MM.1S (cell line): ENCODE measurements around the gene SNAPC4.

Experiments used
- DNase-seq: peaks from one replicate; pipeline ENCODE4 v3.0.0-alpha.2; 2015
- H2AFZ ChIP-seq: fragments of 300-600 bp; sonication (generic); 2 replicates; pipeline ENCODE4 v1.6.0; 2016; ENCODE audit warnings: antibody characterized with exemption, low read length
- H3F3A ChIP-seq: fragments of 300-600 bp; sonication (generic); 2 replicates; pipeline ENCODE4 v1.6.1; 2016; ENCODE audit warnings: mild to moderate bottlenecking, antibody characterized with exemption, low read length, moderate library complexity, mixed read lengths; ENCODE audit not compliant: insufficient read depth
- H3K27ac ChIP-seq: fragments of 300-600 bp; sonication (generic); 2 replicates; pipeline ENCODE4 v1.5.1; 2016; ENCODE audit warnings: mild to moderate bottlenecking, low read length
- H3K27me3 ChIP-seq: fragments of 300-600 bp; sonication (generic); replicated peaks from 2 replicates; pipeline ENCODE4 v1.6.0; 2016; ENCODE audit warnings: low read length; ENCODE audit not compliant: insufficient read depth
- H3K36me3 ChIP-seq: fragments of 300-600 bp; sonication (generic); replicated peaks from 2 replicates; pipeline ENCODE4 v1.6.1; 2016; ENCODE audit warnings: mild to moderate bottlenecking, low read length, mixed read lengths; ENCODE audit not compliant: insufficient read depth
- H3K4me1 ChIP-seq: fragments of 300-600 bp; sonication (generic); 2 replicates; pipeline ENCODE4 v1.6.1; 2016; ENCODE audit warnings: low read length, mixed read lengths
- H3K4me2 ChIP-seq: fragments of 300-600 bp; sonication (generic); 2 replicates; pipeline ENCODE4 v1.6.0; 2016; ENCODE audit warnings: low read depth, low read length
- H3K4me3 ChIP-seq: fragments of 300-600 bp; sonication (generic); 2 replicates; pipeline ENCODE4 v1.5.1; 2016; ENCODE audit warnings: low read length, mixed read lengths
- H3K79me2 ChIP-seq: fragments of 300-600 bp; sonication (generic); 2 replicates; pipeline ENCODE4 v1.6.1; 2016; ENCODE audit warnings: mixed run types, low read length, mixed read lengths
- H3K9ac ChIP-seq: fragments of 300-600 bp; sonication (generic); 2 replicates; pipeline ENCODE4 v1.6.1; 2016; ENCODE audit warnings: low read length, mixed read lengths
- H3K9me2 ChIP-seq: fragments of 300-600 bp; sonication (generic); replicated peaks from 2 replicates; pipeline ENCODE4 v1.6.1; 2016; ENCODE audit warnings: mild to moderate bottlenecking, low read length, mixed read lengths; ENCODE audit not compliant: insufficient read depth
- H3K9me3 ChIP-seq: fragments of 300-600 bp; sonication (generic); replicated peaks from 2 replicates; pipeline ENCODE4 v1.6.1; 2016; ENCODE audit warnings: mild to moderate bottlenecking, low read length, mixed read lengths; ENCODE audit not compliant: insufficient read depth
- H4K20me1 ChIP-seq: fragments of 300-600 bp; sonication (generic); 2 replicates; pipeline ENCODE4 v1.6.1; 2016; ENCODE audit warnings: mild to moderate bottlenecking, low read length, moderate library complexity, mixed read lengths; ENCODE audit not compliant: insufficient read depth
- CTCF ChIP-seq: fragments of 300-600 bp; sonication (generic); IDR thresholded peaks from 2 replicates; pipeline ENCODE4 v1.5.1; 2016; ENCODE audit warnings: antibody characterized with exemption, low read length, mixed read lengths
- EZH2 ChIP-seq: fragments of 300-600 bp; sonication (generic); optimal IDR thresholded peaks from 2 replicates; pipeline ENCODE3; 2017; ENCODE audit warnings: low read depth, mild to moderate bottlenecking, antibody characterized with exemption, low read length, mixed read lengths
- EZH2phosphoT487 ChIP-seq: fragments of 300-600 bp; sonication (generic); IDR thresholded peaks from 2 replicates; pipeline ENCODE4 v1.6.1; 2018; ENCODE audit warnings: antibody characterized with exemption, low read length

The SNAPC4 gene

GRCh38 chr9:136357202-136357725, 42.7 kb downstream of the SNAPC4 start:
- no peak for DNase-seq
- Histone ChIP-seq H4K20me1 (no peaks in the 10 kb centered on the region), H3K4me1 (no peaks in the 10 kb centered on the region), H3K27ac (no peak overlapping the region), H3F3A (no peaks in the 10 kb centered on the region), H3K79me2 (peaks cover 5% of the 10 kb centered on the region; the same call in 1 of the 2 replicates), H3K9me3 (no peaks in the 10 kb centered on the region), H3K9me2 (no peaks in the 10 kb centered on the region), H3K9ac (no peak overlapping the region), H2AFZ (no peak overlapping the region), H3K4me3 (no peak overlapping the region), H3K27me3 (peaks cover 48% of the 10 kb centered on the region), H3K36me3 (no peaks in the 10 kb centered on the region), H3K4me2 (no peak overlapping the region)
- TF ChIP-seq EZH2: no peak
- TF ChIP-seq EZH2phosphoT487: no peak
- no peak for TF ChIP-seq CTCF

GRCh38 chr9:136355616-136356557, 44.1 kb downstream of the SNAPC4 start:
- H3F3A ChIP-seq: no peaks in the 10 kb centered on the region
- no peaks in the 10 kb centered on the region for H3K4me1 ChIP-seq
- peaks cover 58% of the 10 kb centered on the region for H3K27me3 ChIP-seq
- no peak overlapping the region for H2AFZ ChIP-seq
- no peak overlapping the region for H3K27ac ChIP-seq
- DNase-seq: no peak
- H3K79me2 ChIP-seq: no peaks in the 10 kb centered on the region
- H3K4me2 ChIP-seq: no peak overlapping the region
- no peaks in the 10 kb centered on the region for H3K9me3 ChIP-seq
- H3K36me3 ChIP-seq: no peaks in the 10 kb centered on the region
- H3K4me3 ChIP-seq: no peak overlapping the region
- H4K20me1 ChIP-seq: no peaks in the 10 kb centered on the region
- TF ChIP-seq CTCF (no peak), EZH2phosphoT487 (no peak), EZH2 (no peak)
- no peaks in the 10 kb centered on the region for H3K9me2 ChIP-seq
- H3K9ac ChIP-seq: no peak overlapping the region

- no peak overlapping the region for H3K9ac ChIP-seq
- H3K9me2 ChIP-seq: no peaks in the 10 kb centered on the region
- H3F3A ChIP-seq: no peaks in the 10 kb centered on the region
- H4K20me1 ChIP-seq: no peaks in the 10 kb centered on the region
- no peaks in the 10 kb centered on the region for H3K36me3 ChIP-seq
- DNase-seq: no peak
- no peaks in the 10 kb centered on the region for H3K4me1 ChIP-seq
- peaks cover 71% of the 10 kb centered on the region for H3K27me3 ChIP-seq
- no peaks in the 10 kb centered on the region for H3K79me2 ChIP-seq
- no peak overlapping the region for H3K4me3 ChIP-seq
- no peaks in the 10 kb centered on the region for H3K9me3 ChIP-seq
- TF ChIP-seq EZH2phosphoT487 (no peak), EZH2 (no peak), CTCF (no peak)
- no peak overlapping the region for H3K27ac ChIP-seq
- no peak overlapping the region for H2AFZ ChIP-seq
- H3K4me2 ChIP-seq: no peak overlapping the region
These were observed 45.3 kb downstream of the SNAPC4 start for GRCh38 chr9:136354592-136355085.
